Body of pancreas (tissue), 4 donors: ENCODE results near the gene ERLIN1. TPM values are rescaled to one million over a fixed set of nuclear protein-coding genes. Genes with fewer than 3 reads are reported as not detected.

Source experiments
- ATAC-seq: fragments of 150-250 bp; one replicate; pipeline ENCODE4 v1.9.1; 2016
- DNase-seq, 4 donors: peaks; one replicate each; pipeline ENCODE4 v3.0.0-alpha.2; 2019
- H3K27ac ChIP-seq, 4 donors: fragments of 200-600 bp; sonication (generic); 1 replicate in 3 of 4; 2 replicates in 1 of 4; pipeline versions ENCODE4 v1.5.1 to v1.6.1; 2016 to 2019; ENCODE audit warnings: mild to moderate bottlenecking in 1 of 4, mixed read lengths in 1 of 4, moderate library complexity in 1 of 4
- H3K27me3 ChIP-seq, 2 donors: fragments of 200-600 bp; sonication (generic); one replicate each; pipeline ENCODE4 v1.6.0; 2016; ENCODE audit warnings: mild to moderate bottlenecking in 1 of 2
- H3K36me3 ChIP-seq, 2 donors: fragments of 200-600 bp; sonication (generic); replicated peaks in 1 of 2; 2 replicates each; pipeline ENCODE4 v1.5.1; 2016; ENCODE audit warnings: low read depth in 2 of 2; ENCODE audit not compliant: insufficient read depth in 1 of 2
- H3K4me1 ChIP-seq: fragments of 200-600 bp; sonication (generic); one replicate; pipeline ENCODE4 v1.6.0; 2016
- H3K4me3 ChIP-seq, 2 donors: fragments of 200-600 bp; sonication (generic); 1 replicate in 1 of 2; 2 replicates in 1 of 2; pipeline ENCODE4 v1.5.1; 2016 to 2019
- H3K9me3 ChIP-seq, 3 donors: fragments of 200-600 bp; sonication (generic); 1 replicate in 2 of 3; 2 replicates in 1 of 3; pipeline ENCODE4 v1.5.1; 2016
- CTCF ChIP-seq, 7 experiments: fragments of 450-650 bp in 4 of 7; fragments of 200-600 bp in 3 of 7; sonication (generic) in 3 of 7; IDR thresholded peaks; one replicate each; pipeline ENCODE4 v1.5.1; 2016 to 2019; ENCODE audit warnings: antibody characterized with exemption in 7 of 7
- POLR2A ChIP-seq, 3 donors: fragments of 450-650 bp; IDR thresholded peaks; one replicate each; pipeline ENCODE4 v1.6.1; 2016; ENCODE audit warnings: antibody characterized with exemption in 3 of 3, mild to moderate bottlenecking in 2 of 3
- WGBS, 2 donors: methylation state at CpG; one replicate each; pipeline ENCODE4 v1.1.5; 2017; 5-methylcytosine and 5-hydroxymethylcytosine counted together
- intact Hi-C: fragments of 100-400 bp; cut with DNase I; formaldehyde crosslinking; loops from one replicate; pipeline ENCODE4 v1.15.1; 2023
- total RNA-seq, 2 donors: library from RNA; depleted of rRNA; stranded (reverse); fragments of >200 nt; gene quantifications; one replicate each; pipeline ENCODE4 v1.1.0, GENCODE V29; 2016

ERLIN1 gene
- total RNA-seq, 2 donors from 2014 or later, result 3.6 to 14.3 TPM

- H3K27ac ChIP-seq, result no peak overlapping the region
- intact Hi-C loops, result no loop called here
- no peak overlapping the region for H3K4me3 ChIP-seq
- no peak for ATAC-seq
- H3K9me3 ChIP-seq, result no peaks in the 10 kb centered on the region
- TF ChIP-seq POLR2A (IDR thresholded peaks at IDR 0.05), result no peak
- TF ChIP-seq CTCF (IDR thresholded peaks at IDR 0.05), result no peak
- H3K36me3 ChIP-seq, result no peaks in the 10 kb centered on the region
- H3K4me1 ChIP-seq, result no peaks in the 10 kb centered on the region
- DNase-seq, result no peak
- no peaks in the 10 kb centered on the region for H3K27me3 ChIP-seq
These were observed 63.0 kb downstream of the ERLIN1 start for GRCh38 chr10:100122780-100123179.

GRCh38 chr10:100120550-100120949 lies 65.3 kb downstream of the ERLIN1 start:
- no peak for TF ChIP-seq POLR2A (IDR thresholded peaks at IDR 0.05)
- TF ChIP-seq CTCF (IDR thresholded peaks at IDR 0.05), result no peak
- ATAC-seq (no peak), DNase-seq (no peak)
- intact Hi-C loops, result no loop called here
- H3K36me3 ChIP-seq, result no peaks in the 10 kb centered on the region
- H3K4me3 ChIP-seq, result no peak overlapping the region
- no peak overlapping the region for H3K27ac ChIP-seq
- H3K4me1 ChIP-seq, result no peaks in the 10 kb centered on the region
- 68 to 81% methylated on average over 2 of the region's 2 CpGs for WGBS, 2 donors
- no peaks in the 10 kb centered on the region for H3K9me3 ChIP-seq
- no peaks in the 10 kb centered on the region for H3K27me3 ChIP-seq

- no peak overlapping the region for H3K27ac ChIP-seq
- H3K4me3 ChIP-seq, result no peak overlapping the region
- no peaks in the 10 kb centered on the region for H3K36me3 ChIP-seq
- no peaks in the 10 kb centered on the region for H3K27me3 ChIP-seq
- WGBS, 2 donors, result 71 to 75% methylated on average over 4 of the region's 4 CpGs
- no peak for TF ChIP-seq POLR2A (IDR thresholded peaks at IDR 0.05)
- no peaks in the 10 kb centered on the region for H3K4me1 ChIP-seq
- ATAC-seq, result no peak
- intact Hi-C loops, result no loop called here
- no peaks in the 10 kb centered on the region for H3K9me3 ChIP-seq
- no peak for DNase-seq
These were observed 66.1 kb downstream of the ERLIN1 start for GRCh38 chr10:100119726-100120125.

GRCh38 chr10:100114976-100115770 lies 70.7 kb downstream of the ERLIN1 start:
- no peaks in the 10 kb centered on the region for H3K9me3 ChIP-seq
- 21 to 30% methylated on average over 47 to 51 of the region's 51 CpGs for WGBS, 2 donors
- no peaks in the 10 kb centered on the region for H3K36me3 ChIP-seq
- H3K27ac ChIP-seq, result no peak overlapping the region
- TF ChIP-seq POLR2A (IDR thresholded peaks at IDR 0.05), result no peak
- no peak for TF ChIP-seq CTCF (IDR thresholded peaks at IDR 0.05)
- no peaks in the 10 kb centered on the region for H3K4me1 ChIP-seq
- no peak overlapping the region for H3K4me3 ChIP-seq
- no peaks in the 10 kb centered on the region for H3K27me3 ChIP-seq
- ATAC-seq (no peak), DNase-seq (no peak)
- intact Hi-C loops, result no loop called here

- no peak for TF ChIP-seq CTCF (IDR thresholded peaks at IDR 0.05)
- no peak for TF ChIP-seq POLR2A (IDR thresholded peaks at IDR 0.05)
- WGBS, 2 donors, result 85% methylated on average over 13 of the region's 13 CpGs
- ATAC-seq, result no peak
These were observed 71.4 kb downstream of the ERLIN1 start for GRCh38 chr10:100114460-100114859.

More at GRCh38 chr10:100114460-100114859, 71.4 kb downstream of the ERLIN1 start:
- Histone ChIP-seq H3K4me3 (no peak overlapping the region), H3K27me3 (no peaks in the 10 kb centered on the region), H3K36me3 (no peaks in the 10 kb centered on the region), H3K27ac (no peak overlapping the region), H3K9me3 (no peaks in the 10 kb centered on the region), H3K4me1 (no peaks in the 10 kb centered on the region)
- no peak for DNase-seq
- intact Hi-C loops, result no loop called here
